Spleen (tissue), 7 donors: ENCODE data around the gene BOK.

Source experiments
- POLR2A ChIP-seq, 3 donors: fragments of 450-650 bp; IDR thresholded peaks; one replicate each; pipeline ENCODE4 v1.5.1; 2017; ENCODE audit warnings: antibody characterized with exemption in 3 of 3, mild to moderate bottlenecking in 1 of 3
- POLR2AphosphoS5 ChIP-seq, 3 donors: sonication (generic); formaldehyde crosslinking; IDR thresholded peaks; one replicate each; pipeline ENCODE4 v1.5.1; 2017; ENCODE audit warnings: antibody characterized with exemption in 3 of 3
- TF ChIP-seq, protein P1 (sequence below), 11 experiments: fragments of 200-600 bp in 7 of 11; fragments of 450-650 bp in 4 of 11; sonication (generic) in 4 of 11; IDR thresholded peaks in 8 of 11; conservative IDR thresholded peaks in 3 of 11; 1 replicate in 7 of 11; 2 replicates in 4 of 11; pipeline versions ENCODE4 v1.4.0 to v1.8.0; 2016 to 2021; ENCODE audit warnings: antibody characterized with exemption in 11 of 11, inconsistent platforms in 4 of 11, mild to moderate bottlenecking in 1 of 11
- donor health status: DM: no; HTN: no; CAD: no; lungs with moderate emphysema.
- donor health status: DM: no; HTN: no; CAD: no.
- donor health status: DM: no; HTN: no; CAD: no.

DNA sequence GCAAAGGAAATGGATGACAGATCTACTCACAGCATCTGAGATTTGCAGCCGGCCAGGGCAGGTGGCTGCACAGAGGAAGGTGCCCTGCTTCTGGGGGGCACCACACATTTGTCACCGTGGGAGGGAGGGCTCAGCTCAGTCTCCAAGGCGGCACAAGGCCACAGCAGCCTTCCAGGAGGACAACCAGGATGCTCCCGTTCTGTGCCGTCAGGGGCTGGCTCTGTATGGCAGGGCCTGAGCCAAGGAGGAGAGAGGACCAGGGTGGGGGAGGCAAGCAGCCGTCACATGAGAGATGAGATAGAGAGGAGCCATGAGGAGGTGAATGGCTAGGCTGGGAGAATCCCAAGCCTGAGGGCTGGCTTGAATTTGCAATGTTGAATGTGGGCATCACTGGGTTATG is 4.6 kb upstream of the BOK start:
- TF ChIP-seq, protein P1, sequence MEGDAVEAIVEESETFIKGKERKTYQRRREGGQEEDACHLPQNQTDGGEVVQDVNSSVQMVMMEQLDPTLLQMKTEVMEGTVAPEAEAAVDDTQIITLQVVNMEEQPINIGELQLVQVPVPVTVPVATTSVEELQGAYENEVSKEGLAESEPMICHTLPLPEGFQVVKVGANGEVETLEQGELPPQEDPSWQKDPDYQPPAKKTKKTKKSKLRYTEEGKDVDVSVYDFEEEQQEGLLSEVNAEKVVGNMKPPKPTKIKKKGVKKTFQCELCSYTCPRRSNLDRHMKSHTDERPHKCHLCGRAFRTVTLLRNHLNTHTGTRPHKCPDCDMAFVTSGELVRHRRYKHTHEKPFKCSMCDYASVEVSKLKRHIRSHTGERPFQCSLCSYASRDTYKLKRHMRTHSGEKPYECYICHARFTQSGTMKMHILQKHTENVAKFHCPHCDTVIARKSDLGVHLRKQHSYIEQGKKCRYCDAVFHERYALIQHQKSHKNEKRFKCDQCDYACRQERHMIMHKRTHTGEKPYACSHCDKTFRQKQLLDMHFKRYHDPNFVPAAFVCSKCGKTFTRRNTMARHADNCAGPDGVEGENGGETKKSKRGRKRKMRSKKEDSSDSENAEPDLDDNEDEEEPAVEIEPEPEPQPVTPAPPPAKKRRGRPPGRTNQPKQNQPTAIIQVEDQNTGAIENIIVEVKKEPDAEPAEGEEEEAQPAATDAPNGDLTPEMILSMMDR (IDR thresholded peaks at IDR 0.05 in 8 of 11, conservative IDR thresholded peaks at IDR 0.05 in 3 of 11) = no peak
- TF ChIP-seq POLR2A (IDR thresholded peaks at IDR 0.05) (no peak), POLR2AphosphoS5 (IDR thresholded peaks at IDR 0.05) (no peak)
